HepG2 (cell line): Measurements from ENCODE around the gene RUVBL1. TPM values are rescaled to one million over a fixed set of nuclear protein-coding genes. Genes with fewer than 3 reads are reported as not detected.

Experiments used
- AGO2 ChIP-seq: fragments of 200-400 bp; formaldehyde crosslinking; optimal IDR thresholded peaks from 2 replicates; pipeline ENCODE3; 2017; ENCODE audit warnings: mild to moderate bottlenecking, low read depth, low read length, moderate library complexity
- ARID4A ChIP-seq: sonication (generic); formaldehyde crosslinking; IDR thresholded peaks from 2 replicates; pipeline ENCODE4 v1.5.0; 2020; ENCODE audit warnings: mild to moderate bottlenecking, missing genetic modification reagents, borderline replicate concordance
- FOSL2 ChIP-seq: sonication (generic); formaldehyde crosslinking; IDR thresholded peaks from 2 replicates; pipeline ENCODE4 v1.4.0; 2020; ENCODE audit warnings: missing genetic modification reagents
- GMEB2 ChIP-seq: IDR thresholded peaks from 2 replicates; pipeline ENCODE4 v1.6.1; 2016; ENCODE audit warnings: missing biosample characterization, missing genetic modification reagents, low read depth
- HDAC6 ChIP-seq: fragments of 200-600 bp; sonication (generic); IDR thresholded peaks from 2 replicates; pipeline ENCODE4 v1.7.0; 2017; ENCODE audit warnings: mild to moderate bottlenecking, antibody characterized with exemption, low read length, low read depth
- RXRA ChIP-seq: sonication (generic); formaldehyde crosslinking; IDR thresholded peaks from 2 replicates; pipeline ENCODE4 v1.5.1; 2020; ENCODE audit warnings: missing genetic modification reagents
- TRAFD1 ChIP-seq: sonication (generic); formaldehyde crosslinking; IDR thresholded peaks from 2 replicates; pipeline ENCODE4 v1.5.1; 2020; ENCODE audit warnings: missing genetic modification reagents, mild to moderate bottlenecking, borderline replicate concordance
- ZBTB40 ChIP-seq, 2 experiments: fragments of 450-650 bp in 1 of 2; sonication (generic) in 1 of 2; formaldehyde crosslinking in 1 of 2; IDR thresholded peaks; 2 replicates each; pipeline versions ENCODE4 v1.6.1 to v1.8.0; 2016 to 2022; ENCODE audit warnings: antibody characterized with exemption in 1 of 2, mild to moderate bottlenecking in 1 of 2, missing genetic modification reagents in 1 of 2
- ZFP36 ChIP-seq: fragments of 150-350 bp; IDR thresholded peaks from 2 replicates; pipeline ENCODE4 v1.6.1; 2018; ENCODE audit warnings: borderline replicate concordance, low read length, low read depth; ENCODE audit not compliant: partially characterized antibody
- ZFX ChIP-seq: sonication (generic); formaldehyde crosslinking; IDR thresholded peaks from 2 replicates; pipeline ENCODE4 v1.4.0; 2020; ENCODE audit warnings: mild to moderate bottlenecking, low read depth, missing genetic modification reagents, moderate library complexity
- ZNF317 ChIP-seq: sonication (generic); formaldehyde crosslinking; IDR thresholded peaks from 2 replicates; pipeline ENCODE4 v1.5.0; 2020; ENCODE audit warnings: mild to moderate bottlenecking, missing genetic modification reagents
- ZSCAN29 ChIP-seq: sonication (generic); formaldehyde crosslinking; conservative IDR thresholded peaks from 2 replicates; pipeline ENCODE4 v1.4.0; 2020; ENCODE audit warnings: mild to moderate bottlenecking, missing genetic modification reagents
- polyA plus RNA-seq, 8 experiments: library from polyadenylated mRNA; depleted of rRNA in 3 of 8; stranded (reverse) in 7 of 8; unstranded in 1 of 8; fragments of >200 nt; fragmentation: Illumina TruSeq in 4 of 8; extraction: Trizol in 4 of 8; gene quantifications; 2 replicates each; pipeline versions ENCODE4 v1.2.1 to v1.2.3, GENCODE V29; 2011 to 2016; ENCODE audit warnings: low read depth in 4 of 8, missing spikeins in 1 of 8, mixed read lengths in 1 of 8; ENCODE audit not compliant: insufficient read depth in 1 of 8
- total RNA-seq, 5 experiments: library from RNA; depleted of rRNA; stranded (reverse); fragments of >200 nt; fragmentation: Illumina TruSeq; extraction: Trizol; gene quantifications; 2 replicates each; pipeline ENCODE4 v1.2.3, GENCODE V29; 2016; ENCODE audit warnings: low read depth in 1 of 5

RUVBL1 gene
- total and polyA plus RNA-seq, 2 of the 13 experiments (the other 11 are each of a cell fraction or from before 2014, with no cell fraction given), result 32.7 to 86.3 TPM

- TF ChIP-seq ZBTB40 (IDR thresholded peaks at IDR 0.05) (no peak), ZBTB40 (CRISPR knock-in tag; IDR thresholded peaks at IDR 0.05) (no peak), ZSCAN29 (CRISPR knock-in tag) (no peak), TRAFD1 (no peak), FOSL2 (CRISPR knock-in tag) (no peak), ARID4A (CRISPR knock-in tag) (no peak), RXRA (CRISPR knock-in tag) (no peak), AGO2 (no peak), ZFX (CRISPR knock-in tag) (peak; percentile 35), ZFP36 (peak; percentile 4), HDAC6 (no peak), ZNF317 (CRISPR knock-in tag) (0 out of 2 replicates have a peak, but pooled peaks have one; percentile 3), GMEB2 (CRISPR knock-in tag) (no peak)
These were observed 44.0 kb upstream of the RUVBL1 start (continued) for GRCh38 chr3:128167646-128167972.
